HEK293 (cell line): ENCODE data around the gene FZD7.

Experiments
- CTCF ChIA-PET: fragments of 350-600 bp; formaldehyde crosslinking; extraction: SDS; loops from one replicate; lab custom pipeline; 2021; ENCODE audit warnings: antibody characterized with exemption; lab: Yijun Ruan, JAX
- POLR2A ChIA-PET: fragments of 300-600 bp; formaldehyde crosslinking; extraction: SDS; loops from one replicate; lab custom pipeline; 2020; ENCODE audit warnings: antibody characterized with exemption, inconsistent platforms; lab: Yijun Ruan, JAX
- H3K27ac ChIP-seq: fragments of 200-500 bp; sonication (Bioruptor generic); 2 replicates; pipeline ENCODE4 v1.5.1; 2014; ENCODE audit warnings: low read depth, low read length, control low read depth, inconsistent platforms; ENCODE audit errors: extremely low read depth
- H3K36me3 ChIP-seq, 2 experiments: fragments of 200-500 bp in 1 of 2; sonication (Bioruptor generic) in 1 of 2; 1 replicate in 1 of 2; 2 replicates in 1 of 2; pipeline ENCODE4 v1.5.1; 2014 to 2017; ENCODE audit warnings: inconsistent platforms in 2 of 2, low read length in 2 of 2; ENCODE audit not compliant: control insufficient read depth in 2 of 2, insufficient read depth in 1 of 2
- H3K4me1 ChIP-seq: fragments of 200-500 bp; sonication (Bioruptor generic); 2 replicates; pipeline ENCODE4 v1.5.1; 2014; ENCODE audit warnings: mild to moderate bottlenecking, low read length, inconsistent platforms; ENCODE audit not compliant: control insufficient read depth, insufficient read depth
- H3K4me3 ChIP-seq: 2 replicates; pipeline ENCODE4 v1.5.1; 2011; ENCODE audit warnings: low read depth, mild to moderate bottlenecking, control low read depth, low read length, moderate library complexity
- H3K9me3 ChIP-seq: fragments of 200-500 bp; sonication (Bioruptor generic); 2 replicates; pipeline ENCODE4 v1.5.1; 2014; ENCODE audit warnings: low read depth, low read length, inconsistent platforms; ENCODE audit not compliant: control insufficient read depth, insufficient read depth
- BCL11A ChIP-seq: fragments of 450-650 bp; formaldehyde crosslinking; IDR thresholded peaks from 2 replicates; pipeline ENCODE4 v1.5.1; 2016; ENCODE audit warnings: low read depth, missing biosample characterization, missing genetic modification characterization
- KLF17 ChIP-seq: fragments of 450-650 bp; formaldehyde crosslinking; IDR thresholded peaks from 2 replicates; pipeline ENCODE4 v1.5.1; 2016; ENCODE audit warnings: missing biosample characterization, missing genetic modification characterization
- SCRT2 ChIP-seq: fragments of 450-650 bp; formaldehyde crosslinking; IDR thresholded peaks from 2 replicates; pipeline ENCODE4 v1.5.1; 2016; ENCODE audit warnings: missing biosample characterization, missing genetic modification characterization
- TRIM28 ChIP-seq: IDR thresholded peaks from 2 replicates; pipeline ENCODE4 v1.6.1; 2011; ENCODE audit warnings: low read length, control low read depth, borderline replicate concordance
- ZBTB44 ChIP-seq: fragments of 450-650 bp; IDR thresholded peaks from 2 replicates; pipeline ENCODE4 v1.5.1; 2018; ENCODE audit warnings: missing biosample characterization, mild to moderate bottlenecking, missing genetic modification characterization
- ZBTB48 ChIP-seq: fragments of 450-650 bp; formaldehyde crosslinking; IDR thresholded peaks from 2 replicates; pipeline ENCODE4 v1.5.1; 2016; ENCODE audit warnings: missing biosample characterization, missing genetic modification characterization
- ZNF239 ChIP-seq: fragments of 450-650 bp; formaldehyde crosslinking; IDR thresholded peaks from 2 replicates; pipeline ENCODE4 v1.5.1; 2016; ENCODE audit warnings: missing biosample characterization, missing genetic modification characterization
- ZNF433 ChIP-seq: fragments of 450-650 bp; formaldehyde crosslinking; IDR thresholded peaks from 2 replicates; pipeline ENCODE4 v1.5.1; 2016; ENCODE audit warnings: missing biosample characterization, missing genetic modification characterization, low read depth
- ZNF473 ChIP-seq: fragments of 450-650 bp; formaldehyde crosslinking; IDR thresholded peaks from 2 replicates; pipeline ENCODE4 v1.5.1; 2017; ENCODE audit warnings: missing biosample characterization, missing genetic modification characterization
- ZNF510 ChIP-seq: fragments of 450-650 bp; formaldehyde crosslinking; IDR thresholded peaks from 2 replicates; pipeline ENCODE4 v1.5.1; 2018; ENCODE audit warnings: mild to moderate bottlenecking, missing genetic modification characterization, missing biosample characterization; ENCODE audit not compliant: insufficient replicate concordance
- ZNF558 ChIP-seq: fragments of 450-650 bp; formaldehyde crosslinking; IDR thresholded peaks from 2 replicates; pipeline ENCODE4 v1.5.1; 2016; ENCODE audit warnings: missing biosample characterization, missing genetic modification characterization
- ZNF626 ChIP-seq: fragments of 450-650 bp; sonication (Bioruptor Pico); formaldehyde crosslinking; IDR thresholded peaks from 2 replicates; pipeline ENCODE4 v1.5.1; 2018; ENCODE audit warnings: missing biosample characterization, missing genetic modification characterization, inconsistent platforms
- ZNF664 ChIP-seq: fragments of 450-650 bp; formaldehyde crosslinking; IDR thresholded peaks from 2 replicates; pipeline ENCODE4 v1.5.1; 2016; ENCODE audit warnings: missing biosample characterization, missing genetic modification characterization
- ZNF704 ChIP-seq: fragments of 450-650 bp; formaldehyde crosslinking; IDR thresholded peaks from 2 replicates; pipeline ENCODE4 v1.5.1; 2016; ENCODE audit warnings: missing biosample characterization, missing genetic modification characterization
- ZNF776 ChIP-seq: fragments of 450-650 bp; formaldehyde crosslinking; IDR thresholded peaks from 2 replicates; pipeline ENCODE4 v1.5.0; 2017; ENCODE audit warnings: missing biosample characterization, missing genetic modification characterization, borderline replicate concordance
- ZNF785 ChIP-seq: fragments of 450-650 bp; formaldehyde crosslinking; IDR thresholded peaks from 2 replicates; pipeline ENCODE4 v1.5.1; 2016; ENCODE audit warnings: missing biosample characterization, missing genetic modification characterization
- ZSCAN18 ChIP-seq: fragments of 450-650 bp; formaldehyde crosslinking; IDR thresholded peaks from 2 replicates; pipeline ENCODE4 v1.5.1; 2016; ENCODE audit warnings: missing biosample characterization, missing genetic modification characterization

Gene FZD7

GRCh38 chr2:202025816-202026215 is 7.8 kb upstream of the FZD7 start:
- Histone ChIP-seq H3K4me3 (no peak overlapping the region), H3K36me3 (no peaks in the 10 kb centered on the region), H3K27ac (no peak overlapping the region), H3K4me1 (no peaks in the 10 kb centered on the region), H3K9me3 (no peaks in the 10 kb centered on the region)
- CTCF ChIA-PET: no interaction called here
- POLR2A ChIA-PET: no interaction called here
- no peak for TF ChIP-seq ZNF626
- no peak for TF ChIP-seq ZNF433 (tag by site-specific recombination)

GRCh38 chr2:202026507-202026906 is 7.1 kb upstream of the FZD7 start:
- H3K36me3 ChIP-seq: no peaks in the 10 kb centered on the region
- CTCF ChIA-PET: interaction anchor here (0.6 to 0.7 kb wide), 2 partner anchors 16 to 53 kb away, joined by 3 read pairs; no protein-coding TSS in a partner anchor
- H3K9me3 ChIP-seq: no peaks in the 10 kb centered on the region
- POLR2A ChIA-PET: no interaction called here
- no peak overlapping the region for H3K4me3 ChIP-seq
- no peaks in the 10 kb centered on the region for H3K4me1 ChIP-seq
- TF ChIP-seq KLF17 (tag by site-specific recombination): no peak
- TF ChIP-seq ZNF776: no peak
- H3K27ac ChIP-seq: no peak overlapping the region

GRCh38 chr2:202030691-202031090 is 3.0 kb upstream of the FZD7 start:
- H3K9me3 ChIP-seq: no peaks in the 10 kb centered on the region
- ChIA-PET POLR2A (no interaction called here), CTCF (interaction anchor here (0.6 kb wide), 1 partner anchor 63 kb away, joined by 3 read pairs; no protein-coding TSS in a partner anchor)
- H3K36me3 ChIP-seq: peaks cover 0 to 6% of the 10 kb centered on the region in 2 experiments; a peak in 1 of 3 replicates
- H3K4me1 ChIP-seq: no peaks in the 10 kb centered on the region
- H3K4me3 ChIP-seq: no peak overlapping the region
- no peak for TF ChIP-seq TRIM28
- TF ChIP-seq ZBTB48 (tag by site-specific recombination): no peak
- TF ChIP-seq ZNF473: no peak
- TF ChIP-seq, all 188 proteins: peak for 0
- no peak overlapping the region for H3K27ac ChIP-seq

GRCh38 chr2:202031246-202031951 is 2.3 kb upstream of the FZD7 start:
- CTCF ChIA-PET: interaction anchor here (0.6 to 0.8 kb wide), 3 partner anchors 48 to 73 kb away, joined by 3 to 5 read pairs (median 5); no protein-coding TSS in a partner anchor
- Histone ChIP-seq H3K27ac (no peak overlapping the region), H3K4me1 (no peaks in the 10 kb centered on the region), H3K4me3 (no peak overlapping the region), H3K9me3 (no peaks in the 10 kb centered on the region), H3K36me3 (peaks cover 0 to 10% of the 10 kb centered on the region in 2 experiments; a peak in 1 of 3 replicates)
- POLR2A ChIA-PET: no interaction called here
- TF ChIP-seq ZNF664 (tag by site-specific recombination) (no peak), ZNF239 (tag by site-specific recombination) (no peak), ZNF704 (tag by site-specific recombination) (no peak), ZBTB44 (no peak), ZSCAN18 (tag by site-specific recombination) (no peak), BCL11A (tag by site-specific recombination) (no peak), ZNF510 (no peak), ZNF785 (no peak), SCRT2 (tag by site-specific recombination) (no peak), ZNF558 (tag by site-specific recombination) (no peak)
